OCI-LY1 (cell line): ENCODE data around the gene ZSCAN20.

Experiments
- CTCF ChIP-seq: fragments of 200-600 bp; sonication (generic), shearing (Covaris generic); IDR thresholded peaks from 2 replicates; pipeline ENCODE4 v1.5.1; 2017; ENCODE audit warnings: mild to moderate bottlenecking, antibody characterized with exemption, low read length, moderate library complexity, mixed read lengths
- EZH2 ChIP-seq: fragments of 200-600 bp; sonication (generic), shearing (Covaris generic); IDR thresholded peaks from 2 replicates; pipeline ENCODE4 v1.8.0; 2017; ENCODE audit warnings: borderline replicate concordance, mixed run types, mild to moderate bottlenecking, antibody characterized with exemption, low read length, moderate library complexity, mixed read lengths

GRCh38 chr1:33535334-33535733 lies 62.9 kb downstream of the ZSCAN20 start:
- TF ChIP-seq CTCF (no peak), EZH2 (no peak)
